NCI-H2171 treated with DMSO at 0.1 percent for 48 hours (cell line): Measurements from ENCODE around the gene PPM1E.
"Not testable (repeated sequence)": the region's sequence is repeated elsewhere in the genome, so short reads cannot be mapped to it uniquely, and the experiment has no call there.

Source experiments
- DNase-seq: peaks from one replicate; lab custom pipeline; 2025; lab: John Stamatoyannopoulos, UW

PPM1E gene

GRCh38 chr17:58779446-58779845, 23.8 kb downstream of the PPM1E start:
- no peak for DNase-seq

DNA sequence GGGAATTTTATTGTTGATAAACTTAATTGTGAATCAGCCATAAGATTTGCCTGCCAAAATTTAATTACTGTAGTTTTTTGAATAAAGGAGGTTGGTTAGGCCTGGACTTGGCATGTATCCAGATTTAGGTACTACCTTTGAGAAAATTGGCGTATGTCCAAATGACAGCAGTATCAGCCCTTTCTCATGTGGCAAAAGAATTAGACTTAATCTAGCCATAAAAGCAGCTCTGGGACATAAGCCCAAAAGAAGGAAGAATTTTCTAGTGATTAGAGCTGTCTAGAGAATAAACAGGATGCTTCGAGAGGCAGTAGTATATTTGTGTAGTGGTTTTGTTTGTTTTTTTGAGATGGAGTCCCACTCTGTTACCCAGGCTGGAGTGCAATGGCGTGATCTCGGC, 27.7 kb downstream of the PPM1E start:
- peak; percentile 91 for DNase-seq

DNA sequence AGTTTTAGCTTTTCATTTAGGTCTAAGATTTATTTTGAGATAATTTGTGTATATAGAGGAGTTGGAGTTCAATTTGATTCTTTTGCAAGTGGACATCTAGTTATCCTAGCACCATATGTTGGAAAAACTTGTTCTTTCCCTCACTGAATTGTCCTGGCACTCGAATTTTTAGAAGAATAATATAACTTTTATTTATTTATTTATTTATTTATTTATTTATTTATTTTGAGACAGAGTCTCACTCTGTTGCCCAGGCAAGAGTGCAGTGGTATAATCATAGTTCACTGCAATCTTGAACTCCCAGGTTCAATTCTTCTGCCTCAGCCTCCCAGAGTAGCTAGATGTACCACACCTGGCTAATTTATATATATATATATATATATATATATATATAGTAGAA, 29.4 kb downstream of the PPM1E start:
- no peak for DNase-seq

GRCh38 chr17:58786586-58787295, 31.1 kb downstream of the PPM1E start:
- peak; percentile 19 for DNase-seq

DNA sequence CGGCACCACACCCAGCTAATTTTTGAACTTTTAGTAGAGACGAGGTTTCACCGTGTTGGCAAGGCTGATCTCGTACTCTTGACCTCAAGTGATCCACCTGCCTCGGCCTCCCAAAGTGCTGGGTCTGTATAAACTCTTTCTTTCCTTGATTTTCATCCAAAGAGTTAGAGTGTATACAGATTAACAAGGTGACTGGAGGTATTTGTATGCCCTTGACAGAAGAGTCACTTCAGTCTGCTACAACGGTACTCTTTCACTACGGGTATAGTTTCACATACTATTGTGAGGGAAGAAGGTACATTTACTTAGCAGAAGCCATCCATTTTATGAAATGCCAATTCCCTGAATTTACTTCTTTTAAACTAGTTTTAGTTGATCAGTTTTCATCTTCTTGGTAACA, 32.5 kb downstream of the PPM1E start:
- DNase-seq = no peak

GRCh38 chr17:58789160-58789559, 33.5 kb downstream of the PPM1E start:
- no peak for DNase-seq

DNA sequence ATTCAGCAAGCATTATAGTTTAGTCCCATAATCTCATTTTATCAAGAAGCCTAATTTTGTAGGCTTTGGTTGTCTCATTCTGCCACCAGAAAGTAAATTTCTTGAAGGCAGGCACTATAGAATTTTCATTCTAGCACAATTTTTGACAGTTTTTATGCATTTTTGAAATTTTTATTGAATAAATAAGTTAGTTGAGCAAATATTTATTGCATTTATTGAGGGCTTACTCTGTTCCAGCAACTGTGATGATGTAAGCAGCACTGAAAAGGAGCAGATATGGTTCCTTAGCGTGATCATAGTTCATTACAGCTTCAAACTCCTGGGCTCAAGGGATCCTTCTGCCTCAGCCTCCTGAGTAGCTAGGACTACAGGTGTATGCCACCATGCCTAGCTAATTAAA, 34.2 kb downstream of the PPM1E start:
- no peak for DNase-seq

GRCh38 chr17:58794508-58794907, 38.9 kb downstream of the PPM1E start:
- DNase-seq = not testable (repeated sequence)

DNA sequence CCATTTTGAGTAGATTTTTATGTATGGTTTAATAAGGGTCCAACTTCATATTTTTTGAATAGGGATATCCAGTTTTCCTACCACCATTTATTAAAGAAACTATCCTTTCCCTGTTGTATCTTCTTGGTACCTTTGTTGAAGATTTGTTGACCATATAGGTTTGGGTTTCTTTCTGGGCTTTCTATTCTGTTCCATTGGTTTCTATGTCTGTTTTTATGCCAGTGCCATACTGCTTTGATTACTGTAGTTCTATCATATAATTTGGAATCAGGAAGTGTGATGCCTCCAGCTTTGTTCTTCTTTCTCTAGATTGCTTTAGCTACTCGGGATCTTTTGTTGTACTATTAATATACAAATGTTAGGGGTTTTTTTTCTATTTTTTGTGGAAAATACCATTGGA, 46.5 kb downstream of the PPM1E start:
- no peak for DNase-seq

- no peak for DNase-seq
Measured at GRCh38 chr17:58806046-58806445, 50.4 kb downstream of the PPM1E start.

GRCh38 chr17:58808609-58809563, 53.2 kb downstream of the PPM1E start:
- no peak for DNase-seq

GRCh38 chr17:58809564-58809936, 53.9 kb downstream of the PPM1E start:
- peak; percentile 20 for DNase-seq

DNA sequence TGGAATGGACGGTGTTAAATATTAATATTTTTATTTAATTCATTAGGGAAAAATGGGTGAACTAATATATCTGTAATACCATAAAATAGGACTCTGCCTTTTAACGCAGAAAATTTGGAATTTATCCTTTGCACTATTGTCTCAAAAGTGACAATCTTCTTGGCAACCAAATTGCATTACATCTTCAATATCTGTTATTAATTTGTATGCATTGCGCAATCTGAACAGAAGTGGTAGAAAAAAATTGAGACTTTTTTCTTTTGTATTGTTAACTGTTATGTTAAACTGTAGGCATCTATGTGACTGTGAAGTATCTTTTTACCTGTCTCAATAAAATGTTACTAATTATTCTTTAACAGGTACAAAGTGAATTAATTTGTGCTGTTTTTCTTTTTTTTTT, 55.6 kb downstream of the PPM1E start:
- DNase-seq = peak; percentile 14

GRCh38 chr17:58813712-58814111, 58.1 kb downstream of the PPM1E start:
- peak; percentile 52 for DNase-seq

DNA sequence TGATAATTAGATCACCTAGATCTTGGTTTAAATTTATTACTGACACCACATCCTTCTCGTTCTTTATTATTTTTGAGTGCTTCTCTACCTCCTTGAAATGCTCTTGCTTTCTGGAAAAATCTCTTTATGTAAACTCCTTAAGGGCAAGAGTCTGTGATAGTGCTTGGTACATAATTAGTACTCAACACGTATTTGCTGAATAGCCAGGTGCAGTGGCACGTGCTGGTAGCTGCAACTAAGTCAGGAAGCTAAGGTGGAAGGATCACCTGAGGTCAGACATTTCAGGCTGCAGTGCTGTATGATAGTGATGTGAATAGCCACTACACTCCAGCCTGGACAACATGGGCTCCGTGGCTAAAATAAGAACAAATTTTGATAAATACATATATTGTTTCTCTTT, 63.0 kb downstream of the PPM1E start:
- no peak for DNase-seq

DNA sequence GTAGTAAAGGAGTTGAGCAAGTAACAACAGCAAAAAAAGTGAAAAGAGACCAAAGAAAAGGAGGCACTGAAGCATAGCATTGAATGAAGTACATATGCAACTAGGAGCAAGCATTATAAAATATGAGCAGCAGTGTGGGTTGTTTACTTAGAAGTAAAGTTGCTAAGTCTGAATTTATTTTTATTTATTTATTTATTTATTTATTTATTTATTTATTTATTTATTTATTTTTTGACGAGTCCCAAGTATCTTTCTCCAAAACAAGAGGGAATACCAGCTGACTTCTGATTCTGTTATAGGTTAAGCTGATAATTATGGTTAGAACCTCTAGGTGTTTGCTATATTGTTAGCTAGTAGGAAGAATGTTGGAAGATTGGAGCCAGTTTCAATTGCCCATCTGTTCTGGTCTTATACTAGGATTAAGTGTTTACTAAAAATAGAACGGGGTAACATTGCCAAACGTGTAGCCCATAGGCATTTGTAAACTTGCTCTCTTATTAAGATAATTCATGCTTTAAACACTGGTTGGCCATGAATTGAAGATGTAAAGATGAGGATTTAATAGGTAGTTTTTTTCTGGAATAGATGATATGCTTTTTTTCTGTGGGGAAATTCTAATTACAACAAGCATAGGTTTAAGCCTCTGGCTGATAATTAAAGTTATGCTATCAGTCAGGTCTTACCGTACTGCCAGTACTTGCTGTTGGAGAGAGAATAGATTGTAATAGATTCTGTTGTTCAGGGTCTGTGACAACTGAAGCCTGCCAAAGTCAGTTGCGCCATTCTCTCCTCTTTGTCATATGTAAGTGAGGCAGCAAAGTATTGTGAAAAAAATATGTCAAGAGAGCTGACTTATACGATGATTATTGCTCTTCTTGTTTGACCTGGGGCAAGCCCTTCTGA, 66.7 kb downstream of the PPM1E start:
- peak; percentile 89 for DNase-seq

- no peak for DNase-seq
Measured at GRCh38 chr17:58823051-58823525, 67.4 kb downstream of the PPM1E start.

DNA sequence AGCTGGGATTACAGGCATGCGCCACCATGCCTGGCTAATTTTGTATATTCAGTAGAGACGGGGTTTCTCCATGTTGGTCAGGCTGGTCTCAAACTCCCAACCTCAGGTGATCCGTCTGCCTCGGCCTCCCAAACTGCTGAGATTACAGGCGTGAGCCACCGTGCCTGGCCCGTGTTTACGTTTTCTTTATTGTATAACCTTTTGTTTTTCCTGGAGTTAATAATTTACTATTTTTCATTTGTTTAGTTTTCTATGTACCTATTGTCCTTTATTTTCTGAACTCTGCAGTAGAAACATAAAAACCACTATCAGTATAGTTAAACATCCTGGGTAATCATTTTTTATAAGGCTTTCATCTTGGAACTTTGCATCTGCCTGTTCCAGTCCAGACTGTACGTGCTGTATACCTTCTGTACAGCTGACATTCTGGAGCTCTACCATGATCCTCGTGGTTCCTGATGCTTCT, 73.6 kb downstream of the PPM1E start:
- no peak for DNase-seq

DNA sequence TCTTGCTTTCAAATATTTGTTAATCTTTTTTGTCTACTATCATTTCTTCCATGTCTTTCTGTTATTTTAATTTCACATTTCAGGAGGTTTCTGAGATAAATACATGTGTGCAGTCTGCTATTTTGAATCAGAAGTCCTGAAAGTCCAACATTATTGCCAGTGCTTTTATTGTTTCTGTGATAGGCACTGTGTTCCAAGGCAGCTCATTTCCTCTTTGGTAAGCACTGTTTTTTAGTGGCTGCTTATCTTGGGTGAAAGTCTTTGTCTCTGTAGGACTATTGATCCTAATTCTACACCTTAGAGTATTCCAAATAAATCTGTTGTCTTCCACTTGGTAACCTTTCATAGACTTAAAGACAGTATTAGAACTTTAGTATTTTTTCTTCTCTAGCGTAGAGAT, 76.1 kb downstream of the PPM1E start:
- DNase-seq = no peak

GRCh38 chr17:58832514-58832913, 76.9 kb downstream of the PPM1E start:
- no peak for DNase-seq

DNA sequence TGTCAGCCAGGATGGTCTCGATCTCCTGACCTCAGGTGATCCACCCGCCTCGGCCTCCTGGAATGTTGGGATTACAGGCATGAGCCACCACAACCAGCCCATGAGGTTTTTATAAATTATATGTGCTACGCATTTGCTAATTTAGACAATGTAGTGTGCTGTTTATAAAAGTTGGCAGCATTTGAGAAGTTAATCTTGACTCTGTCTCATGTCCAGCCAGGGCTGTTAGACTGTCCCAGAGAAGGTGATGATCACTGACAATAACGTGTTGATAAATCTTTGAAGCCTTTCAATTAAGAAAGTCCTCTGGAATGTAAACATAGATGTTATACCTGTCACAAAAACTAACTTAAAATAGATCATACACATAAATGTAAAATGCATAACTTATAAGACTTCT, 82.0 kb downstream of the PPM1E start:
- no peak for DNase-seq
